GM23338 (cell line): ENCODE data around the gene ZBTB22.

Experiments
- CREB1 ChIP-seq: fragments of 250-450 bp; sonication (Bioruptor Pico); IDR thresholded peaks from 2 replicates; pipeline ENCODE4 v1.5.0; 2020; ENCODE audit warnings: low read depth, mild to moderate bottlenecking, moderate library complexity
- CTCF ChIP-seq, 2 experiments: fragments of 200-600 bp in 1 of 2; sonication (generic) in 1 of 2; conservative IDR thresholded peaks; 2 replicates each; pipeline versions ENCODE4 v1.5.1 to v1.6.1; 2016 to 2017; ENCODE audit warnings: antibody characterized with exemption in 2 of 2, low read depth in 2 of 2, mild to moderate bottlenecking in 2 of 2, moderate library complexity in 1 of 2
- EZH2 ChIP-seq: fragments of 200-600 bp; sonication (generic); IDR thresholded peaks from one replicate; pipeline ENCODE4 v1.8.0; 2017; ENCODE audit warnings: antibody characterized with exemption, mild to moderate bottlenecking, low read depth; ENCODE audit not compliant: unreplicated experiment
- EZH2phosphoT487 ChIP-seq: fragments of 200-600 bp; sonication (generic); IDR thresholded peaks from one replicate; pipeline ENCODE4 v1.8.1; 2018; ENCODE audit warnings: antibody characterized with exemption; ENCODE audit not compliant: unreplicated experiment
- REST ChIP-seq: IDR thresholded peaks from one replicate; pipeline ENCODE4 v1.6.1; 2018; ENCODE audit warnings: antibody characterized with exemption; ENCODE audit not compliant: unreplicated experiment

GRCh38 chr6:33288921-33289783 lies 28.4 kb downstream of the ZBTB22 start, which contains the start of the genes PFDN6 and WDR46:
- no peak for TF ChIP-seq CTCF (conservative IDR thresholded peaks at IDR 0.05; ENCODE audit: low read depth in 2 of 2)
- no peak; the same call in 1 of the 2 replicates for TF ChIP-seq CREB1
- TF ChIP-seq REST, result no peak
- no peak for TF ChIP-seq EZH2
- TF ChIP-seq EZH2phosphoT487, result no peak
